ENCODE data around the gene ITPR2.

ITPR2 gene

GRCh38 chr12:26346736-26347135 is 486.3 kb downstream of the ITPR2 start:
- no peak for DNase-seq (ENCODE audit: low read depth in 1 of 2, low spot score in 1 of 2)
- Histone ChIP-seq H3K4me3 (replicated peaks; ENCODE audit: insufficient read depth, low read length) (no peak overlapping the region), H3K27me3 (ENCODE audit: insufficient read depth, poor library complexity, severe bottlenecking) (no peaks in the 10 kb centered on the region), H3K27ac (replicated peaks) (no peak overlapping the region)
- TF ChIP-seq POLR2AphosphoS5 (IDR thresholded peaks at IDR 0.05; ENCODE audit: low read depth) (no peak), GABPA (IDR thresholded peaks at IDR 0.05; ENCODE audit: low read depth) (no peak), SPI1 (IDR thresholded peaks at IDR 0.05; ENCODE audit: borderline replicate concordance, low read depth) (no peak), CTCF (IDR thresholded peaks at IDR 0.05; ENCODE audit: insufficient read depth, low read length) (no peak)
- TF ChIP-seq, protein P1, sequence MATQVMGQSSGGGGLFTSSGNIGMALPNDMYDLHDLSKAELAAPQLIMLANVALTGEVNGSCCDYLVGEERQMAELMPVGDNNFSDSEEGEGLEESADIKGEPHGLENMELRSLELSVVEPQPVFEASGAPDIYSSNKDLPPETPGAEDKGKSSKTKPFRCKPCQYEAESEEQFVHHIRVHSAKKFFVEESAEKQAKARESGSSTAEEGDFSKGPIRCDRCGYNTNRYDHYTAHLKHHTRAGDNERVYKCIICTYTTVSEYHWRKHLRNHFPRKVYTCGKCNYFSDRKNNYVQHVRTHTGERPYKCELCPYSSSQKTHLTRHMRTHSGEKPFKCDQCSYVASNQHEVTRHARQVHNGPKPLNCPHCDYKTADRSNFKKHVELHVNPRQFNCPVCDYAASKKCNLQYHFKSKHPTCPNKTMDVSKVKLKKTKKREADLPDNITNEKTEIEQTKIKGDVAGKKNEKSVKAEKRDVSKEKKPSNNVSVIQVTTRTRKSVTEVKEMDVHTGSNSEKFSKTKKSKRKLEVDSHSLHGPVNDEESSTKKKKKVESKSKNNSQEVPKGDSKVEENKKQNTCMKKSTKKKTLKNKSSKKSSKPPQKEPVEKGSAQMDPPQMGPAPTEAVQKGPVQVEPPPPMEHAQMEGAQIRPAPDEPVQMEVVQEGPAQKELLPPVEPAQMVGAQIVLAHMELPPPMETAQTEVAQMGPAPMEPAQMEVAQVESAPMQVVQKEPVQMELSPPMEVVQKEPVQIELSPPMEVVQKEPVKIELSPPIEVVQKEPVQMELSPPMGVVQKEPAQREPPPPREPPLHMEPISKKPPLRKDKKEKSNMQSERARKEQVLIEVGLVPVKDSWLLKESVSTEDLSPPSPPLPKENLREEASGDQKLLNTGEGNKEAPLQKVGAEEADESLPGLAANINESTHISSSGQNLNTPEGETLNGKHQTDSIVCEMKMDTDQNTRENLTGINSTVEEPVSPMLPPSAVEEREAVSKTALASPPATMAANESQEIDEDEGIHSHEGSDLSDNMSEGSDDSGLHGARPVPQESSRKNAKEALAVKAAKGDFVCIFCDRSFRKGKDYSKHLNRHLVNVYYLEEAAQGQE (IDR thresholded peaks at IDR 0.05; ENCODE audit: insufficient replicate concordance, low read depth) = no peak

DNA sequence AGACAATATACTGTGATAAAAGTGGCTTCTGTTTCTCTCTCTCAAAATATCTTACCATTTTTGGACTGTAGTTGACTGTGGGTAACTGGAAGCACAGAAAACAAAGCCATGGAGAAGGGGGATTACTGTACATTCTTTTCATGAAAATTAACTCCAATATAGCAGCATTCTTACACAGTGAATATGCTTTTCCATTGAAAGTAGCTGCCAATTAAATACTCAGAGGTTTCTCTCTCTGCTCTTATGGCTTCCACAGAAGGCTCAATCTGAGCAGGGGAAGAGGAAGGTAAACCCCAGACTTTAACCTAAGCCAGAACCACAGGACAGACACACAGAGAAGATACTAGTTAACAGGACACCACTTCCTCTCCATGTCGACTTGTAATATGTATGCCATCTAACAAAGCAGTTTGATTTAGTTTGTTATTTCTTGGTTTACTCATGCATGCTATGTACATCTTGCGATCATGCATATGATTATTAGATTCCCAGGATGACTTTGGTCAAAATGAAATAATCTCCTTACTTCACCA is 487.5 kb downstream of the ITPR2 start:
- DNase-seq (ENCODE audit: low read depth in 1 of 2, low spot score in 1 of 2) = peak in 1 of 2 experiments; percentile 26
- no peaks in the 10 kb centered on the region for H3K27me3 ChIP-seq (ENCODE audit: insufficient read depth, poor library complexity, severe bottlenecking)
- no peak for TF ChIP-seq GABPA (IDR thresholded peaks at IDR 0.05; ENCODE audit: low read depth)
- TF ChIP-seq SPI1 (IDR thresholded peaks at IDR 0.05; ENCODE audit: borderline replicate concordance, low read depth) = peak; percentile 78
- TF ChIP-seq, protein P1 (IDR thresholded peaks at IDR 0.05; ENCODE audit: insufficient replicate concordance, low read depth) = no peak
- H3K4me3 ChIP-seq (replicated peaks; ENCODE audit: insufficient read depth, low read length) = no peak overlapping the region
- H3K27ac ChIP-seq (replicated peaks) = no peak overlapping the region

- DNase-seq (ENCODE audit: low read depth in 1 of 2, low spot score in 1 of 2) = no peak
- H3K27me3 ChIP-seq (ENCODE audit: insufficient read depth, poor library complexity, severe bottlenecking) = no peaks in the 10 kb centered on the region
- TF ChIP-seq, protein P1 (IDR thresholded peaks at IDR 0.05; ENCODE audit: insufficient replicate concordance, low read depth) = no peak
- no peak for TF ChIP-seq CTCF (IDR thresholded peaks at IDR 0.05; ENCODE audit: insufficient read depth, low read length)
- no peak for TF ChIP-seq SPI1 (IDR thresholded peaks at IDR 0.05; ENCODE audit: borderline replicate concordance, low read depth)
- TF ChIP-seq GABPA (IDR thresholded peaks at IDR 0.05; ENCODE audit: low read depth) = no peak
- TF ChIP-seq POLR2AphosphoS5 (IDR thresholded peaks at IDR 0.05; ENCODE audit: low read depth) = no peak
Measured at GRCh38 chr12:26341491-26341890, 491.5 kb downstream of the ITPR2 start.

More at GRCh38 chr12:26341491-26341890, 491.5 kb downstream of the ITPR2 start:
- Histone ChIP-seq H3K27ac (replicated peaks) (no peak overlapping the region), H3K4me3 (replicated peaks; ENCODE audit: insufficient read depth, low read length) (no peak overlapping the region)

Measured in HL-60 (cell line).